ENCODE results near the gene SENP1. TPM values are rescaled to one million over a fixed set of nuclear protein-coding genes. Genes with fewer than 3 reads are reported as not detected.

SENP1 gene
- total RNA-seq, 2 donors from 2014 or later: 11.5 to 49.6 TPM

- no peak overlapping the region for H3K27ac ChIP-seq
- H3K36me3 ChIP-seq: no peaks in the 10 kb centered on the region
- no peak overlapping the region for H3K4me3 ChIP-seq
- DNase-seq (ENCODE audit: low spot score): no peak
- H3K9me3 ChIP-seq: no peaks in the 10 kb centered on the region
- 79% methylated on average over 12 of the region's 12 CpGs for WGBS
- H3K27me3 ChIP-seq (replicated peaks; ENCODE audit: insufficient read depth): no peaks in the 10 kb centered on the region
- intact Hi-C loops (cut with DNase I): no loop called here
- TF ChIP-seq CTCF (IDR thresholded peaks at IDR 0.05) (no peak), POLR2A (IDR thresholded peaks at IDR 0.05) (no peak), POLR2AphosphoS5 (IDR thresholded peaks at IDR 0.05) (no peak)
- H3K4me1 ChIP-seq (replicated peaks): peaks cover 2% of the 10 kb centered on the region
Measured at GRCh38 chr12:48031135-48031960, 74.5 kb downstream of the SENP1 start.

GRCh38 chr12:48030173-48030650, 75.7 kb downstream of the SENP1 start:
- no peaks in the 10 kb centered on the region for H3K36me3 ChIP-seq
- intact Hi-C loops (cut with DNase I): no loop called here
- 82% methylated on average over 4 of the region's 4 CpGs for WGBS
- peaks cover 6% of the 10 kb centered on the region for H3K4me1 ChIP-seq (replicated peaks)
- TF ChIP-seq POLR2AphosphoS5 (IDR thresholded peaks at IDR 0.05): no peak
- TF ChIP-seq CTCF (IDR thresholded peaks at IDR 0.05): no peak
- TF ChIP-seq POLR2A (IDR thresholded peaks at IDR 0.05): no peak
- H3K27ac ChIP-seq: no peak overlapping the region
- H3K4me3 ChIP-seq: no peak overlapping the region
- H3K9me3 ChIP-seq: no peaks in the 10 kb centered on the region
- no peaks in the 10 kb centered on the region for H3K27me3 ChIP-seq (replicated peaks; ENCODE audit: insufficient read depth)
- DNase-seq (ENCODE audit: low spot score): no peak

GRCh38 chr12:48029491-48030172, 76.2 kb downstream of the SENP1 start:
- no peak for DNase-seq (ENCODE audit: low spot score)
- Histone ChIP-seq H3K36me3 (no peaks in the 10 kb centered on the region), H3K27me3 (replicated peaks; ENCODE audit: insufficient read depth) (no peaks in the 10 kb centered on the region), H3K4me3 (no peak overlapping the region), H3K4me1 (replicated peaks) (peaks cover 6% of the 10 kb centered on the region), H3K9me3 (no peaks in the 10 kb centered on the region), H3K27ac (no peak overlapping the region)
- WGBS: 49% methylated on average over 7 of the region's 8 CpGs
- intact Hi-C loops (cut with DNase I): no loop called here
- TF ChIP-seq CTCF (IDR thresholded peaks at IDR 0.05): no peak
- no peak for TF ChIP-seq POLR2AphosphoS5 (IDR thresholded peaks at IDR 0.05)
- TF ChIP-seq POLR2A (IDR thresholded peaks at IDR 0.05): no peak

- Histone ChIP-seq H3K4me1 (replicated peaks) (peaks cover 11% of the 10 kb centered on the region), H3K9me3 (no peaks in the 10 kb centered on the region), H3K27ac (no peak overlapping the region), H3K36me3 (no peaks in the 10 kb centered on the region), H3K27me3 (replicated peaks; ENCODE audit: insufficient read depth) (no peaks in the 10 kb centered on the region), H3K4me3 (no peak overlapping the region)
- intact Hi-C loops (cut with DNase I): no loop called here
- DNase-seq (ENCODE audit: low spot score): no peak
- WGBS: 35% methylated on average over 5 of the region's 5 CpGs
- TF ChIP-seq POLR2A (IDR thresholded peaks at IDR 0.05): no peak
- no peak for TF ChIP-seq CTCF (IDR thresholded peaks at IDR 0.05)
- TF ChIP-seq POLR2AphosphoS5 (IDR thresholded peaks at IDR 0.05): no peak
Measured at GRCh38 chr12:48028541-48029431, 77.1 kb downstream of the SENP1 start.

Measured in prostate gland (tissue), 2 donors.